GM12874 (cell line): Measurements from ENCODE around the gene CLASP1.

Experiments
- CTCF ChIP-seq: IDR thresholded peaks from 2 replicates; pipeline ENCODE4 v1.5.1; 2011; ENCODE audit warnings: low read depth, mild to moderate bottlenecking, control low read depth, low read length, moderate library complexity; ENCODE audit not compliant: insufficient read depth

The CLASP1 gene

DNA sequence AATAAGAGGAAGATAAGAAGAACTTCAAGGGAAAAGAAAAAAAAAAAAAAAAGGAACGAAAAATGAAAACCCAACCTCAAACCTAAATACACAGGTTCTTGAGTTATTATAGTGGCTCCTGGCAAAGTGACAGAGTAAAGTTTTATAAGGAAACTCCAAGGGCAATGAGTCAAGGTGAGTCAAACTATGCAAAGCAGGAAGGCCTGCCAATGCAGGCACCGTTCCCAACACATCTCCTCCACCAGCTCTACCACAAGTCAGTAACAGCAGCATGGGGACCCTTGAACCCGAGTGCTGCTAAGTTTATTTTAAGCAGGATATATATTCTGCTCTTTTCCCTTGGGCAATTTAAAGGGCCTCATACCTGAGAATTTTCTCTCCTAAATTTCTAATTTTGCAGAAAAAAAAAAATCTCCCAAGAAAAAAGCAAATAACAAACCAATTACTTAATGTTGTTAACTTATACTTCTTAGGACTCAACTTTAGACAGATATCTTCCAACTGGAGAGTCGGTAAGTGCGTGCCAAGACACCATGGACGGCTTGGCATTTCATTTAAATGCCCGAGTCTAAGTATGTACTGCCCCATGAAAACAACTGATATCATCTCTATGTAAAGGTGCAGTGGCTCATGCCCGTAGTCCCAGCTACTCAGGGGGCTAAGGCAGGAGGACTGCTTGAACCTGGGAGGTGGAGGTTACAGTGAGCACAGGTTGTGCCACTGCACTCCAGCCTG is 288.5 kb downstream of the CLASP1 start:
- no peak for TF ChIP-seq CTCF

GRCh38 chr2:121359716-121360565 is 289.3 kb downstream of the CLASP1 start:
- no peak for TF ChIP-seq CTCF

DNA sequence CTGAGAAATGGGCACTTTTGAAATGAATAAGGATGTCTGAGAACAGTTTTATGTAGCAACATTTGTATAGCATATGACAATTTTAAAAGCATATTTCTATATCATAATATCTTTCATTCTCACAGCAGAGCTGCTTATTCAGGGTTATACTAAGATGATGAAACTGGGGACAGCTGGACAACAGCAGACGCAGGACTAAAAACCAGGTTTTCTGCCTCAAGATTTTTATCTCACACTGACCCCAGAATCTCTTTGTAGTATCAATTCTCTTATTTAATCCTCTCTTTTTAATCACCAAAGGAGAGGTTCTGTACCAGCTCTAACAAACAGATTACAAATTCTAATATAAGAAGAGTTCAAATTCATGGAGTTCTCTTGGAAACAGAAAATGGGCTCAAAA is 290.1 kb downstream of the CLASP1 start:
- no peak for TF ChIP-seq CTCF

GRCh38 chr2:121358291-121358690 is 291.0 kb downstream of the CLASP1 start:
- TF ChIP-seq CTCF = no peak

- TF ChIP-seq CTCF = peak; percentile 67
These were observed 293.1 kb downstream of the CLASP1 start for GRCh38 chr2:121356058-121356640.

DNA sequence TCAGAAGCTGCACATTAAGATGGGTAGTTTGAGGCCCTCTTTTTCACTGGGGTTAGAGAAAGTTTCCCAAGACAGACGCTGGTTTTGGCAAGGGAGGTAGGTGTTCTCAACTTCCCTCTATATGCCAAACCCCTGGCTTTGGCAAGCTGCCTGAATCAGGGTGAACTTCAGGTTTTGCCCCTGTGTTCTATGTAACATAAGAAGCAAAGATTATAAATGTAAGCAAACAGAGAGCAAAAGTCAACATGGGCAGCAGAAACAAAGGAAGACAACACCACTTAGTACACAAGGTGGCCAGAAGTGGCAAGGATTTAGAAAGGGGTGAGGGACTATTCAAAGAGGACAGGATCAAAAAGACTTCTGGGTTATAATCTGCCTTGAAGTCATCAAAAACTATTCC is 293.8 kb downstream of the CLASP1 start:
- no peak for TF ChIP-seq CTCF
